ENCODE results near the gene SRL.
"Not testable (repeated sequence)": the region's sequence is repeated elsewhere in the genome, so short reads cannot be mapped to it uniquely, and the experiment has no call there.

SRL gene

DNA sequence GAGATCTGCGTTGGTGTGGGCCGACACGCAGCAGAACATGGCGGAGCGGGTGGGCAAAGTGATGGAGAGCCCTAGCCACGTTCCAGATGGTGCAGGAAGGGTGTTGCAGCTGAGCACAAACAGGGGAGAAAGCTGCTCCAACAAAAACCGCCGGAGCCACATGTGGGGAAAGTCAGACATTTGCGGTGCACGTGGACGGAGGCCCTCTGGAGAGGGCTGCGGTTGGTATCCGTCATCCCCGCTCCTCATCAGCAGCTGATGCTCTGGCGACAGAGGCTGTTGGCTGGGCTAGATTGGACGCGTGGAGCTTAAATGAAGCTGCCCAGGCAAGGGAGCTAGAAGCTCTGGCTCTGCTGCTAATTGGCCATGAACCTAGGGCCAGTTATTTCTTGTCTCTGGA lies 82.2 kb downstream of the SRL start:
- DNase-seq (ENCODE audit: low spot score): no peak

DNA sequence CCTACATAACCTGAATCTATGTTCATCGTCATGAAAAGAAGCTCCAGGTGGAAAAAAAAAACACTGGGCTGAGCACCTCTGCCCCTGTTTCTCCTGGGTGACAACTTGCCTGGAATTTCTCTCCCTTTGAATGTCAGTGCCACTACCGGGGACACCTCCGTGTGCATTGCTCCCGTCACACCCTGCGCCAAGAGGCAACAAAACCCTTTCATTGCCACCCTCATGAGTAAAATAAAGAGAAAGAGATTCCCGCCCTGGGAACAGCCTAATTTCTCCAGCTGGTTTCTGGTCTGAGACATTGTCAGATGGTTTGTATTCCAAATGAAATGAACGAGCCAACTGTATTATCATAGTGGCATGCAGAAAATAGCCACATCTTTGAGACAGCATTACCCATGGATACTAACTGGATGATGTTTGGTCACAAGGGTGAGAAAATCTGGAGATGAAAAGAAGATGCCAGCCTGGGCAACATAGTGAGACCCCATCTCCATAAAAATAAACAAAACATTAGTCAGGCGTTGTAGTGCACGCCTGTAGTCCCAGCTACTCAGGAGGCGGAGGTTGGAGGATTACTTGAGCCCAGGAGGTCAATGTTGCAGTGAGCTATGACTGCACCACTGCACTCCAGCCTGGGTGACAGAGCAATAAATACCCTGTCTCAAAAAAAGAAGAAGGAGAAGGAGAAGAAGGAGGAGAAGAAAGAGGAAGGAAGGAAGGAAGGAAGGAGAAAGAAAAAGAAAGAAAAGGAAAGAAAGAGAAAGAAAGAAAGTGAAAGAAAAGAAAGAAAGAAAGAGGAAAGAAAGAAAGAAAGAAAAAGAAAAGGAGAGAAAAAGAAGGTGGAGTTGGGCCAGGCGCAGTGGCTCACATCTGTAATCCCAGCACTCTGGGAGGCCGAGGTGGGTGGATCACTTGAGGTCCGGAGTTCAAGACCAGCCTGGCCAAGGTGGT lies 83.5 kb downstream of the SRL start:
- DNase-seq (ENCODE audit: low spot score): no peak

DNA sequence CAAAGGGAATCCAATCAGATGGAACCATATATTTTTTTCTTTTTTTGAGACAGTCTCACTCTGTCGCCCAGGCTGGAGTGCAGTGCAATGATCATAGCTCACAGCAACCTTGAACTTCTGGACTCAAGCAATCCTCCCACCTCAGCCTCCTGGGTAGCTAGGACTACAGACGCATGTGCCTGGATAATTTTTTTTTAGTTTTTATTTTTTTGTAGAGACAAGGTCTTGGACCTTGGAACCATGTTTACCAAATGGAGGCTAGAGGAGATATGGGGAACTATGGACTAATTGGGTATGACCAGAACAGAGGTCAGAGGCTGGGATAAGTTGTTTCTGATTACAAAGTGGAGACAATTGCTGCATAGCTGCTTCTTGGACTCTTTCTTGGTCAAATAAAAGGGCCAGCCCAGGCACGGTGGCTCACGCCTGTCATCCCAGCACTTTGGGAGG lies 84.5 kb downstream of the SRL start:
- DNase-seq (ENCODE audit: low spot score): no peak

DNA sequence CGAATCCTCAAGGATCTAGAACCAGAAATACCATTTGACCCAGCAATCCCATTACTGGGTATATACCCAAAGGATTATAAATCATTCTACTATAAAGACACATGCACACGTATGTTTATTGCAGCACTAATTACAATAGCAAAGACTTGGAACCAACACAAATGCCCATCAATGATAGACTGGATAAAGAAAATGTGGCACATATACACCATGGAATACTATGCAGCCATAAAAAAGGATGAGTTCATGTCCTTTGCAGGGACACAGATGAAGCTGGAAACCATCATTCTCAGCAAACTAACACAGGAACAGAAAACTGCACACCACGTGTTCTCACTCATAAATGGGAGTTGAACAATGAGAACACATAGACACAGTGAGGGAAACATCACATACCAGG lies 85.4 kb downstream of the SRL start:
- DNase-seq (ENCODE audit: low spot score): not testable (repeated sequence)

DNA sequence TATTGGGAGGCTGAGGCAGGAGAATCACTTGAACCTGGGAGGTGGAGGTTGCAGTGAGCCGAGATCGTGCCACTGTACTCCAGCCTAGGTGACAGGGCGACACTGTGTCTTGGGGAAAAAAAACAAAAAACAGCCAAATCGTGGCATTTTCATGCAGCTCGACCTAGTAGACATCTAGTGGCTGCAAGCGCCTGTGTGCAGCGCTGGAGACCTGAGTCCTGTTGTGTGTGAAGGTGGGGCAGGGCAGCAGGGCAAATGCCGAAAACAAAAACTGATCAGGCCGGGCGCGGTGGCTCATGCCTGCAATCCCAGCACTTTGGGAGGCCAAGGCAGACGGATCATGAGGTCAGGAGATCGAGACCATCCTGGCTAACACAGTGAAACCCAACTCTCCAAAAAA lies 88.5 kb downstream of the SRL start:
- DNase-seq (ENCODE audit: low spot score): not testable (repeated sequence)

DNA sequence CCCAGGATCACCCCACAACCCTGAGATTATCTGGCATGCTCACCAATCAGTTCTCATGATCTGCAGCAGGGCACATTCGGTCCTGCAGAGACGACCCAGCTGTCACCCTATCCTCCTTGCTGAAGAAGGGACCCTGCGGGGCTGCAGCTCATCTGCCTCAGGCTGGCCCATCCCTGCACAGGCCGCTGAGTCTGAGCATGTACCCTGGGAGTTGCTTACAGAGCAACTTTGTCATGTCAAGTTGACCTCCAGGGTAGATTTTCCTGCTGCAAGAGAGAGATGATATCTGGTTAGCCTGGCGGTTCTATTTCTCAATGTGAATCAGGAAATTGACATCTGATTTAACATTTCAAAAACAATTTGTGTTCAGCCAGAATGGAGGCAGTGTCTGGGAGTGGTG lies 89.6 kb downstream of the SRL start:
- no peak for DNase-seq (ENCODE audit: low spot score)

DNA sequence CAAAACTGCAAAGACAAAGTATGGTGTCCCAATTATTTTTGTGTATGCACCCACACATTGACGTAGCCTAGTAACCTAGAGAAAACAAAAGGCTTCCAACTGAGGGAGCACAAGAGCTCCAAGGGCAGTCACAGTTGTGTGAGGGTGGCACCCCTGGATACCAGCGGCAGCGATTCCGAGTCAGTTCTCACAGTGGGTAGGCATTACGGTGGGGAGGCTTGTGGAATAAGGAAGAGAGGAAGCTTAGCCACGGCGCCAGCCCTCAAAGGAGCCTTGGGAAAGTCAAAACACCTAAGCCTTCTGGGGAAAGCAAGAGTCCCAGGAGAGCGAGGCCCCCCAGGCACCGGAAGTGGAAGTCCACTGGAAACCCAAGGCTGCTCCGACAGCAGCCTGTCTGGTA lies 94.6 kb downstream of the SRL start:
- DNase-seq (ENCODE audit: low spot score): no peak

DNA sequence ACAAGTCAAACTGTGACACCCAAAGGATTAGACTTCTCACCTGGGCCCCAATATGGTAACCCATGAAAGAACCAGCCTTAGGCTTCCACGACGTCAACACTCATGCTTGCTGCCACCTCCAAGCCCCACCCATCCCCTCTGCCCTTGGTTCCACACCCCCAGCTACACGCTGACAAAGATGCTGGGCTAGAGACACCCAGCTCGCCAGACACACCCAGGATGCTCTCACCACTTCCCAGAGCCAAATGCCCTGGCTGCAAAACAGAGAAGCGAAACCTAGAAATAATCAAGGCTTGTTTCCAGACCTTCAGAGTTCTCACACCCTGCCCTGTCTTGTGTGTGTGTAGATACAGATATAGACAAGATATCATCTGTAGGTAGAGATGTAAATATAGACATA lies 99.6 kb downstream of the SRL start:
- no peak for DNase-seq (ENCODE audit: low spot score)

DNA sequence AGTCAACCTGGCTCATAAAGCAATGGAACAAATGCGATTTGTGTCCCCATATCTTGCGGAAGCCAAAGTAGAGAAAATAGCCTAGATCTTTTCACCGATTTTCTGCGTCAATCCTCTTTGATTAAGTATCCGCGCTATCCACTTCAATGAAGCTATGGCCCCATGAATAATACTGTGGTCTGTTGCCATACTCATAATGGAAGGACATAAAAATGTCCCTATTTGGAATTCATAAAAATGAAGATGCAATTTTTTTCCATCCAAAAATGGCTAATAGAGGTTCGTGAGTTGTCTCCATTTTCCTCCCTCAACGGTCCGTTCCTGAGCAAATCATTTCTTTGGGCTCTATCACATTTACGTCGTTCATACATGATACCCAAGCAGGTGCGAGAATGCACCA lies 100.3 kb downstream of the SRL start:
- DNase-seq (ENCODE audit: low spot score): no peak

DNA sequence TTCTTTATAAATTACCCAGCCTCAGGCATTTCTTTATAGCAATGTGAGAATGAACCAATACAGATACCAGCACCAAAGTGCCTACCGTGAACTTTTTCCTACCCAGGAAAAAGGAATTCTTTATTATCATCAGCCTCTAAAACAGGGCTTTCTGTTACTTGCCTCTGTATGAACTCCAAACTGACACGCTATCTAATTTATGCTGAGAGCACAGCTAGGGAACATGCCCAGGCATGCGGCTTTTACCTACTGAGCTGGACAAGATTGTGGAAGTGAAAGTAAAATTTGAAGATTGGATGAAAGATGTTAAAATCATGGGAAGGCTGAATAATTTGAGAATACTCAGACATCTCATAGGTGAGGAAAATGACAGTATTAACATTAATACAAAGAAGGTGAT lies 101.2 kb downstream of the SRL start:
- DNase-seq (ENCODE audit: low spot score): no peak

DNA sequence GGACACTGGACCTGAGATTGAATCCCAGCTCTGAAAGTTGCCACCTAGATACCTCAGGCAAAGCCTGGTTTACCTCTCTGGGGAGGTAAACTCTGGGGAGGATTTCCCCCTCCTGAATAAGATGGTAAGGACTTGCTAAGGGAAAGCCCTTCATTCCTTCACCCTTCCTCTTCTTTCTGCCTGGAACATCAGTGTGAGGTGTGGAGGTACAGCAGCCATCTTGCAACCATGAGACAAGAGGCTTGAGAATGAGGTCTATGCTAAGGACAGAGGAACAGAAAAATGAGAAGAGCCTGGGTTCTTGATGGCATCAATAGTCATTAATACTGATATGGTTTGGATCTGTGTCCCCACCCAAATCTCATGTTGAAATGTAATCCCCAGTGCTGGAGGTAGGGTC lies 101.9 kb downstream of the SRL start:
- DNase-seq (ENCODE audit: low spot score): no peak

Measured in cerebellar cortex (tissue), 1 donor.